MG63 (cell line): ENCODE data around the gene DBN1. TPM values are rescaled to one million over a fixed set of nuclear protein-coding genes. Genes with fewer than 3 reads are reported as not detected.

Experiments used
- DNase-seq: peaks from one replicate; pipeline ENCODE4 v3.0.0-alpha.2; 2020
- H3K27me3 ChIP-seq: fragments of 250-450 bp; sonication (Bioruptor Pico); 2 replicates; pipeline ENCODE4 v1.5.1; 2020; ENCODE audit warnings: mild to moderate bottlenecking, moderate library complexity
- H3K36me3 ChIP-seq: fragments of 250-450 bp; sonication (Bioruptor Pico); 2 replicates; pipeline ENCODE4 v1.5.1; 2020; ENCODE audit warnings: mild to moderate bottlenecking, moderate library complexity
- H3K4me3 ChIP-seq: fragments of 250-450 bp; sonication (Bioruptor Pico); 2 replicates; pipeline ENCODE4 v1.5.1; 2020; ENCODE audit warnings: mild to moderate bottlenecking, moderate library complexity
- H3K9me3 ChIP-seq: fragments of 250-450 bp; sonication (Bioruptor Pico); 2 replicates; pipeline ENCODE4 v1.5.1; 2020; ENCODE audit warnings: mild to moderate bottlenecking, moderate library complexity
- total RNA-seq: library from RNA; depleted of rRNA; stranded (reverse); fragments of >200 nt; shearing (Covaris generic); gene quantifications from 2 replicates; pipeline ENCODE4 v1.2.3, GENCODE V29; 2014; ENCODE audit warnings: low replicate concordance

Gene DBN1
- total RNA-seq, 1 experiment from 2014 or later, result 334 TPM

DNA sequence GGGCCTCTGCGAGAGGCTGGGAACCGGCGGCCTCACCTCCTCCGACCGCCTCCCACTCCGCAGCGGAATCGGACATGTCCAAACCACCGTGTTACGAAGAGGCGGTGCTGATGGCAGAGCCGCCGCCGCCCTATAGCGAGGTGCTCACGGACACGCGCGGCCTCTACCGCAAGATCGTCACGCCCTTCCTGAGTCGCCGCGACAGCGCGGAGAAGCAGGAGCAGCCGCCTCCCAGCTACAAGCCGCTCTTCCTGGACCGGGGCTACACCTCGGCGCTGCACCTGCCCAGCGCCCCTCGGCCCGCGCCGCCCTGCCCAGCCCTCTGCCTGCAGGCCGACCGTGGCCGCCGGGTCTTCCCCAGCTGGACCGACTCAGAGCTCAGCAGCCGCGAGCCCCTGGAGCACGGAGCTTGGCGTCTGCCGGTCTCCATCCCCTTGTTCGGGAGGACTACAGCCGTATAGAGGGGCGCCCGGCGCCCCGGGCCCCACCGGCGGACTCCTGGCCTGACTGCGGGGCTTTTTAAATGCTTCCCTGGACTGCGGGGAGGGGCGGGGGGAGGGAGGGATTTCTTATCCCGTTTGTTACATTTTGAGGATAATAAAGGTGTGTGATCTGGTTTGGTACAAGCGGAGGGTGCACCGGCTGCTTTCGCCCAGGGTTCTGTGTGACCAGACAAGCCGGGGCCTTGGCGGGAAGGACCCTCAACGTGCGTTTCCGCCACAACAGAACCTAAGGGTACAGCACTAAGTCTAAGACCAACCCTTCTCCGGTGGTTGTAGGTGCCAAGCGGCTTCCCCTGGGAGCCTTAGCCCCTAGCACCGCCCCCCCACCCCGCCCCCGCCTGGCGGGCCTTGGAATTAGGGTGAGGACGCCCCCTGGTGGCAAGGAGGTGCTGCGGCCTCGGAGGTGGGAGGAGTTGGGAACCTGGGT is 17.5 kb downstream of the DBN1 start:
- DNase-seq, result peak; percentile 84
- Histone ChIP-seq H3K27me3 (no peaks in the 10 kb centered on the region), H3K4me3 (no peak overlapping the region), H3K9me3 (no peaks in the 10 kb centered on the region), H3K36me3 (peaks cover 76% of the 10 kb centered on the region)

DNA sequence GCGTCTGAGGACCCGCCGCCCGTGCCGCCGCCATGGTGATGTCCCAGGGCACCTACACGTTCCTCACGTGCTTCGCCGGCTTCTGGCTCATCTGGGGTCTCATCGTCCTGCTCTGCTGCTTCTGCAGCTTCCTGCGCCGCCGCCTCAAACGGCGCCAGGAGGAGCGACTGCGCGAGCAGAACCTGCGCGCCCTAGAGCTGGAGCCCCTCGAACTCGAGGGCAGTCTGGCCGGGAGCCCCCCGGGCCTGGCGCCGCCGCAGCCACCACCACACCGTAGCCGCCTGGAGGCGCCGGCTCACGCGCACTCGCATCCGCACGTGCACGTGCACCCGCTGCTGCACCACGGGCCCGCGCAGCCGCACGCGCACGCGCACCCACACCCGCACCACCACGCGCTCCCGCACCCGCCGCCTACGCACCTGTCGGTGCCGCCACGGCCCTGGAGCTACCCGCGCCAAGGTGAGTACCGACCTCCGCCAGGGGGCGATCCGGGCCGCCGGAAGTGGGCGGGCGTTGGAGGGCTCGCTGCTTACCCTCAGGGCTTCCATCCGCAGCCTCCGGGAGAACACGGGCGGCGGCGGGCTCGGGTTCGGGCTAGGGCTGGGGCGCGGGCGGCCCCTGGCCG is 18.3 kb downstream of the DBN1 start:
- no peaks in the 10 kb centered on the region for H3K9me3 ChIP-seq
- peaks cover 76% of the 10 kb centered on the region for H3K36me3 ChIP-seq
- DNase-seq, result no peak

DNA sequence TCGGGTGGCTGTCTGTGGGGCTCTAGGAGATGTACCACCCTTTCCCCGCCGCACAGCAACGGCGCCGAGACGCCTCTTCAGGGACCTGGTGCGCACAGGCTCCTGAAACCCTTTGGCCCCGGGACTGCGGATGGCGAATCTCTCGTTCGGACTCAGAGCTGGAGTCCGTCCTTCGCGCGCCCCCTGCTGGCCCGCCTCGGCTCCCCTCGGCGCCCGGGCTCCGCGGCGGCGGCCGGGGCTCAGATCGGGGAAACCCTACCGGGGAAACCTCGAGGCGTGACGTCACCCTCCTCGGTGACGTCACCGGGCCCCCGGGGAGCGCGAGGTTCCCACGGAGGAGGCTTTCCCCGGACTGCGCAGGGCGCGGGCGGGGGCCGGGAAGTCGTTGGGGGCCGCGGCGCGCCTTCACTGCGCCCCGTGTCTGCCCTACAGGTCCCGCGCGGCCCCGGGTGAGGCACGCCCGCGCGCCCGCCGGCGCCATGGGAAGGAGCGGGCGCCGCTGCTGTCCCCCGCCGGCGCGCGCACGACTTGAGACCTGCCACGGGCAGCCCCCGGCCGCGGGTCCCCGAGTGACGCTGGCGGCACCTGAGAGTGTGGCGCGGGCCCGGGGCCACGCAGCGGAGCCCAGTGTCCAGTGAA is 18.9 kb downstream of the DBN1 start:
- Histone ChIP-seq H3K4me3 (no peak overlapping the region), H3K9me3 (no peaks in the 10 kb centered on the region), H3K27me3 (no peaks in the 10 kb centered on the region), H3K36me3 (peaks cover 78% of the 10 kb centered on the region)
- peak; percentile 92 for DNase-seq

More for the DNA sequence above, 18.3 kb downstream of the DBN1 start:
- Histone ChIP-seq H3K27me3 (no peaks in the 10 kb centered on the region), H3K4me3 (no peak overlapping the region)

DNA sequence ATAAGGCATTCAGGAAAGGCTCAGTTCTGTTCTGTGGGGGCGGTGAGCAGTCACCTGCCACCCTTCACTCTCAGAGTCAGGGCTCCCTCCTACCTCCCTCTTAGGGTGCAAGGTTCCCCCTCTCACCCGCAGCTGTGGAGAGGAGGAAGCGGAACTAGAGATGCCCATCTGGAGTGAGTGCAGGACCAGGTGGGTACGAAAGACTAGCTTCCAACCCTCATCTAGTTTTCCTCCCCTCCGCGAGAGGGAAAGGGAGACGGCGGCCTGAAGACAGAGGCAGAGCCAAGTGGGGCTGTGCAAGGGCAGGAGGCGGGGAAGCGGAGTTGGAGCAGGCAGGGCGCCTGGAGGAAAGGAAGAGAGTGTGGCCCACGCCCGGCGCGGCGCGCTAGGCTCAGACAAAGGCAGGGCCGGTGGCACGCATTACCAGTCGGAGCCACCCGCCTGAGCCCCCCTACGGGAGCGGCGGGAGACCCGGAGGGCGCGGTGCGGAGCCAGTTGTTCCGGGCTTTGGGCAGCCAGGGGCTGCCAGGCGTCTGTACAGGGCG is 19.5 kb downstream of the DBN1 start:
- no peak overlapping the region for H3K4me3 ChIP-seq
- H3K9me3 ChIP-seq, result no peaks in the 10 kb centered on the region
- no peaks in the 10 kb centered on the region for H3K27me3 ChIP-seq
- peaks cover 78% of the 10 kb centered on the region for H3K36me3 ChIP-seq
- DNase-seq, result no peak

DNA sequence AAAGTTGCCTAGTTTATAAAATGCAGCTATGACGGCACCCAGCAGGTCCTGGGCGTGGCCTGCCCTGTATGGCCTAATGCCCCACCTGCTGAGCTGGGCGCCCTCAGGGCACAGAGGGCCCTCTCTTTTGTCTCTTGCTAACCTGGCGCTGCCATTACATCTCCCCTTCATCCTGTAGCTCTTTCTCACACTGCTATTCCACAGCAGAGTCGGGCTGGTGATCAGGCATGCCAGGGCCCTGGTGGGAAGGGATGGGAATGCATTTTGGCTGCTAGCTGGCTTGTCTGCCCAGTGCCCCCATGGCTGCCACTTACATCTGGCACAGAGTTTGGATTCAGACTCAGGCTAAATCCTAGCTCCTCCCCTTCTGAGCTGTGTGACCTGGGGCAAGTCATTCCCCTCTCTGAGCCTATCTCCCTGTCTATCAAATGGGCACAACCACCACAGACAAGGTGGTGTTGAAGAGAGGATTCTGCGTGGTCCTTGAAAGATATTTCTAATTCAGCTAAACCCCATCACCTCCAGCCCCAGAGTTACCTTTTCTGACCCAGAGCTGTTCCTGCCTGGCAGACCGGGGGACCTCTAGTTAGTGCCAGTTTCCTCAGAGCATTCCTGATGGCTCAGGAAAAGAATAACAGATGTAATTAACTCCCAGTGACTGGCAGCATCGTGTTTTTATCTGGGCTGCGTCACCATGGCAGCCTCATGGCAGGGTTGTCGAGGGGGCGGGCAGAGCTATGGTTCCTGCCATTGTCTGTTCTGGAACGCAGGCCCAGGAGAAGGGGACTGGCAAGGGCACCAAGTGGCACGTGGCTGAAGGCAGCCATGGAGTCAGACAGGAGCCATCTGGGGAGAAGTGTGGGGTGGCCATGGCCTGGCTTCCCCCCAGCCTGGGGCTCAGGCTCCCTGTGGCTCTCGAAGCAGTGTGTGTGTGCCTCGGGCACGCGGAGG is 20.5 kb downstream of the DBN1 start:
- H3K4me3 ChIP-seq, result no peak overlapping the region
- H3K27me3 ChIP-seq, result no peaks in the 10 kb centered on the region
- no peak for DNase-seq
- H3K9me3 ChIP-seq, result no peaks in the 10 kb centered on the region
- peaks cover 72% of the 10 kb centered on the region for H3K36me3 ChIP-seq

DNA sequence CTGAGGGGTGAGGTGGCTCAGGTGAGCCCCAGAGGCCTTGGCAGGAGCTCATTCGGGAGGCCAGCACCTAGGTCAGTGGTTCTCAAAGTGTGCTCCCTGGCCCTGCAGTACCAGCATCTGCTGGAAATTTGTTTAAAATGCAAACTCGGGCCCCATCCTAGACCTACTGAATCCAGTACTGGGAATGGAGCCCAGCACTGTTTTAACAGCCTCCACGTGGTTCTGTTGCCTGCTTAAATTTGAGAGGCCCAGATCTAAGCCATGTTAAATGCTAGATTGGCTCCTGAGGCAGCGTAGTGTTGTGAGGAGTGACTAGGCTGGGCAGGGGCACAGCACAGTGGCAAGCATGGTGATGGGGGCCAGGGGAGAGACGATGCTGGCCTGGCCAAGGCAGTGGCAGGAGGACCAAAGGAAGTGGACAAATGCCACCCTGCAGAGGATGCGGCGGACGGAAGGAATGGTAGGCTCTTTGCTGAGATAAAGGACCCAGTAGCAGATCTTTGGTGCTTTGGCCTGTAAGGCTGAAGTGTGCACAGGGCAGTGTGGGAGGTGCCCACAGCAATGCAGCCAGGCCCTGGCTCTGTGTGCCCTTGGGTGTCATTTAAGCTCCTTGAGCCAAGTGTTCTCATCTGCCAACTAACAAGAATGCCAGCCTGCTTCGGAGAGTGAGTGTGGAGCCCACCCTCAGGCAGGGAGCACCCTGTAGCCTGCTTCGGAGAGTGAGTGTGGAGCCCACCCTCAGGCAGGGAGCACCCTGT is 22.6 kb downstream of the DBN1 start:
- H3K36me3 ChIP-seq, result peaks cover 61% of the 10 kb centered on the region
- H3K9me3 ChIP-seq, result no peaks in the 10 kb centered on the region
- no peaks in the 10 kb centered on the region for H3K27me3 ChIP-seq
- DNase-seq, result no peak
- no peak overlapping the region for H3K4me3 ChIP-seq

DNA sequence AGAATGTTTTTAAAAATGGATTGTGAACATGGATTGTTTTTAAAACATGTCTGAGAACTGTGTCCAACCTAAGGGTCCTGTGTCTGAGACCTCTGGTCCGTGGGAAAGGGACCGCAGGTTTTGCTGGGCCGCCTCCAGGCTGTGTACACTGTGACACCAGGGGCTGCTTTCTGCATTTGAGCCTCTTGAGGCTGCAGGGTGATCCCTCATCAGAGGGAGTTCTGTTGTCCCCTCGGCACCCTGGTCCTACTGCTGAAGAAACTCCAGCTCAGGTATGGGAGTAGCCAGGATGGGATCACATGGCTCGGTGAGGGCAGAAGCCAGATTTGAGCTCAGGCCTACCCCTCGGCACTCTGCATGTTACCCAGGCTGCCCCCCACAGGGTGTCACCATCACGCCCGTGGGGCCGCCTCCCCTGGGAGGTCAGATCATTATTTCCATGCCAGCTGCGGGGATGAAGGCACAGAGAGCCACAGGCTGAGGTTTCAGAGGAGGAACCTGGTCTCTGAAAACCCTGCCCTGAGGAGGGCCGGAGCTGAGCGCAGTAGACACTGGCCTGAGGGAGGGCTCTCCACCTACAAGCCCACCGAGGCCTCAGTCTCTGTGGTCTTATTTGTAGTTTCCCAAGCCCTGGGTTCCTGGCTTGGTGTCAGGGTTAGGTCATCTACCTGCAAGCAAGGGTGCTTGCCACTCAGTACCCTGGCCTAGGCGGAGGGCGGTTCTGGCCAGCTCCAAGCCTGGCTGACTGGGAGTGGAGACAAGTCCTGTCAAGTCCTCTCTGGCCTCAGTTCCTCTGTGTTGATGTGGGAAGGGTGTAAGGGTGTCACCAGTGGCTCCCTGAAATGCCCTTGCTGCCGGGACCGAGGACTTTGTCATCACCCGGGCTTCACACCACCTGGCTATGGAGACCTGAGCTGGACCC is 24.0 kb downstream of the DBN1 start:
- Histone ChIP-seq H3K9me3 (no peaks in the 10 kb centered on the region), H3K4me3 (no peak overlapping the region), H3K36me3 (peaks cover 67% of the 10 kb centered on the region), H3K27me3 (no peaks in the 10 kb centered on the region)
- DNase-seq, result no peak

DNA sequence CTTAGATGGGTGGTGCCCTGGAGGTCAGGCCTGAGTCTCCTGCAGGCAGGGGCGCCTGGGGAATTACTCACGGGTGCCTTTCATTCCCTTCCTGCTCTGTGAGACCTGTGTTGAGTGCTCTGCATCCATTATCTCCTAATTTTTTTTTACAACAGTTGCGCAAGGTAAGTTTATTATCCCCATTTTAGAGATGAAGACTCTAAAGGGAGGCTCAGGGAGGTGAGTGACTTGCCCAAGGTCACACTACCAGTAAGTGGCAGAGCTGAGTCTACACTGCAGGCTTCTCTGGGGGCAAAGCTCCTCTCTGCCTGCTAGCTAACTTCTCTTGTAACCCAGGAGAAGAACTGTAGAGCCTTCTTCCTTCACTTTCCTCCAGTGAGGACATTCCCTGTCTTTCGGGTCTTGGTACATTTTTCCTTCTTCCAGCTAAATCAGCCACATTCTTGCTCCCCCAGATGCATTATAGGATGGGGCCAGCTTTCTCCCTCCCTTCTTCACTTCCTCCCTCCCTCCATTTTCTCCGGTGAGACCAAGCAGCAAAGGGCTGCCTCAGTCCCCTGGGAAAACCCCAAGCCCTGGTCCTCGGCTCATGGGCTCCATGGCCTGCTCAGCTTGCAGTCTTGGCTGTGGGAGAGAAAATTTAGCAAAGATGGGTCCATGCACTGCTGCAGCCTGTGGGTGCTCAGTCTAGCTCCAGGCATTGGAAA is 25.0 kb downstream of the DBN1 start:
- peaks cover 70% of the 10 kb centered on the region for H3K36me3 ChIP-seq
- no peak for DNase-seq
- no peaks in the 10 kb centered on the region for H3K9me3 ChIP-seq
- H3K27me3 ChIP-seq, result no peaks in the 10 kb centered on the region
- peak overlapping the region; percentile 66 for H3K4me3 ChIP-seq

DNA sequence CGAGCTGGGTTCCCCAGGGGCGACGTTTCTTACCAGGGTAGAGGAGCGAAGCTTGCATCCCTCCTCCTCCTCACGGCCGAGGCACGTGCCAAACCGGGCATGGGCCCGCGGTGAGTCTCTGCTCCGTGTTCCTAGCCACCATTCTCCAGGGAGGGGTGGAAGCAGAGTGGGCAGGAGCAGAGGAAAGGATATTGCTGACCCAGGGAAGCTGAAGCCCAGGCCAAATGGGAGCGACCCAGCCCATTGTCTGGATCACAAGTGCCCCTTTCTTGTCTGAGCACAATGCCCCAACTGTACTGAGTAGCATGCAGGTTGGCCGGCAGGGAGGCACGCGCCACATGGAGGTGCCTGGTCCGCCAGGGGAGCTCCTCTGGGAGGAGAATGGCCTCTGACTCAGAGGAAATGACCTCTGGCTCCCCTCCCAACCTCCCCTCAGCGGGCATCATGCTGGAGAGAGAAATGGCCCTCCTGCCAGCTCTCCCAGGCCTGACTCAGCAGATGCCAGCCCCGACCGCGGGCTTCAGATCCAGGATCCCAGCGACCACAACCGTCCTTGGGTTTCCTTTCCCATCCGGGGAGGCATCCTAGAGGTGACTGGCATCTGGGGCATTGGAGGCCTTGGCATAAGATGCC is 25.7 kb downstream of the DBN1 start:
- peaks cover 70% of the 10 kb centered on the region for H3K36me3 ChIP-seq
- H3K4me3 ChIP-seq, result peak overlapping the region; percentile 66
- peak; percentile 100 for DNase-seq
- no peaks in the 10 kb centered on the region for H3K27me3 ChIP-seq
- no peaks in the 10 kb centered on the region for H3K9me3 ChIP-seq

DNA sequence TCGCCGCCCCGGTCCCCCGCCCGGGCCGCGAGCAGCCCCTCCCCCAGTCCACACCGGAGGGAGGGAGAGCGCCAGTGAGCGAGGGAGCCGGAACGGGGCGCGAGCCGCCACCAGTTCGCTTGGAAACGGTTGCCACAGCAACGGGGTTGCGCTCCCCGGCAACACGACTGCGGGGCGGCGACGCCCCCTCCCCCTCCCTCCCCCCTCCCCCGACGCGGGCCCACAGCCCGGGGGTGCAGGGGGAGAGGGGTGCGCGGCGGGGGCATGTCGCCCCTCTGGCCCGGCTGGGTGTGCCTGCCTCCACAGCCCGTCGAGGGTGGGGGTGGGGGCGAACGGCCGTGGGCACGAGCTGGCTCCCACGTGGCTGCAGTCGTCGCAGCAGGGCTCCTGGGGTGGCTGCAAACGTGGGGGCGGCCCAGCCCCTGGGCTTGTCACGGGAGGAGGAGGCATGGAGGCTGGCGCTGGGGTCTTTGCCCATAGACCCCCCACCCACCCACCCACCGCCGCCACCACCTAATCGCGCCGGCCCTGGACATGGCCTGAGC is 26.3 kb downstream of the DBN1 start:
- peaks cover 74% of the 10 kb centered on the region for H3K36me3 ChIP-seq
- H3K4me3 ChIP-seq, result peak overlapping the region; percentile 66
- H3K9me3 ChIP-seq, result no peaks in the 10 kb centered on the region
- no peaks in the 10 kb centered on the region for H3K27me3 ChIP-seq
- DNase-seq, result peak; percentile 87

DNA sequence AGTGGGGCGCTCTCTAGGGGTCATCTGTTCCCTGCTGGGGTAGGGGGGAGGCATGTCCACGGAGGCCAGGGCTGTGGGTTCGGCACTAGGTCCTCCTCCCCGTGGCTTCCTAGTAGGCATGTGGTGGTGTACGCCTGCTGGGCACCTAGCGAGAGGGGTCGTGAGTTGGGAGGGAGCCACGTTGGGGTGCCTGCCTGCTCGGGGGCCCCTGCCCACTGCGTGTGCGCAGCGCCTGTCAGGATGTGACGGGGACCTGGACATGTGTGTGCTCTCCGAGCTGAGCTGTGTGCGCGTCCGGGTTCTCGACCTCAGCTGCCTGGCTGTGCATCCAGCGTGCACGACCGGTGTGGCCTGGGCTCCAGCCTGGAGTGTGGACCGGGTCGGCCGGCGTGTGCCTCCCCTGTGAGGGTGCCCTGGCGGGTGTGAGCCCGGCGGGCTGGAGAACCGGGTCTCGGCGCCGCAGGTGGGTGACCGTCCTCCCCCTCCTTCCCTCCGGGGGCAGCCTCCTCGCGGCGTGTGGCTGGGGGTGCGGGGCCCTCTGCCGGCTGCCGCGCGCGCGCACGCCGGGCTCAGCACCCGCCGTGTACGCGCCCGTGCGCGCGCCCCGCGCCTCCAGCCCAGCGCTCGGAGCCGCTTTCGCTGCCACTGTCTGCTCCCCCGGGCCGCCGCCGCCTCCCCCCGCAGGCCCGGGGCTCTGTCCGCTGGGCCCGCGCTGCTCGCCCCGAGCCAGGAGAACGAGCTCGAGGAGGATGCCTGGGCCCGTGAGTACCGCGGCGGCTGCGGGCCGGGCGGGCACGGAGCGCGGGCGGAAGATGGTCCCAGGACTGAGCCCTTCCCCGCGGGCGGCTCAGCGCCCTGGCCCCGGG is 27.0 kb downstream of the DBN1 start, which contains the start of gene PRR7:
Gene PRR7, plus strand, starts transcription at position 615 of the 866 bp plus-strand sequence. CDS start 8,254 bp downstream, outside the sequence.
- DNase-seq, result peak; percentile 91
- Histone ChIP-seq H3K9me3 (no peaks in the 10 kb centered on the region), H3K36me3 (peaks cover 76% of the 10 kb centered on the region), H3K27me3 (no peaks in the 10 kb centered on the region), H3K4me3 (peak within 1 kb of the TSS; percentile 66)

DNA sequence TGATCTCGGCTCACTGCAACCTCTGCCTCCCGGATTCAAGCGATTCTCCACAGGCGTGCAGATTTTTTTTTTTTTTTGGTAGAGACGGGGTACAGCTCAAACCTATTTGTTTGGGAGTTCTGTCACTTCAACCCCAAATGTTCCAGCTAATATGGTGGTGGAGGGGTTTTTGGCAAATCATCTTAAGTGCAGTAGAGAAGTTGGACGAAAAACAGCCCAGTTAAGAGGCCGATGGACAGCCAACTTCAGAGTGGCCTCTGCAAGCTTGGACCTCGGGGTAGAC is 27.6 kb downstream of the DBN1 start:
- H3K9me3 ChIP-seq, result no peaks in the 10 kb centered on the region
- H3K27me3 ChIP-seq, result no peaks in the 10 kb centered on the region
- H3K36me3 ChIP-seq, result peaks cover 79% of the 10 kb centered on the region
- DNase-seq, result no peak
- peak overlapping the region; percentile 66 for H3K4me3 ChIP-seq
